Measurements from ENCODE around the gene CPPED1.

- TF ChIP-seq POLR2AphosphoS5 (IDR thresholded peaks at IDR 0.05) (no peak), CTCF (IDR thresholded peaks at IDR 0.05 in 8 of 11, conservative IDR thresholded peaks at IDR 0.05 in 3 of 11) (no peak)
Observed at GRCh38 chr16:12758031-12758669, 45.5 kb downstream of the CPPED1 start.

All from spleen (tissue), 7 donors.